DMS 273 (cell line): ENCODE measurements around the gene EFNA5.

ENCODE experiments used
- DNase-seq: peaks from one replicate; lab custom pipeline; 2025; ENCODE audit not compliant: unreplicated experiment; lab: John Stamatoyannopoulos, UW

EFNA5 gene

DNA sequence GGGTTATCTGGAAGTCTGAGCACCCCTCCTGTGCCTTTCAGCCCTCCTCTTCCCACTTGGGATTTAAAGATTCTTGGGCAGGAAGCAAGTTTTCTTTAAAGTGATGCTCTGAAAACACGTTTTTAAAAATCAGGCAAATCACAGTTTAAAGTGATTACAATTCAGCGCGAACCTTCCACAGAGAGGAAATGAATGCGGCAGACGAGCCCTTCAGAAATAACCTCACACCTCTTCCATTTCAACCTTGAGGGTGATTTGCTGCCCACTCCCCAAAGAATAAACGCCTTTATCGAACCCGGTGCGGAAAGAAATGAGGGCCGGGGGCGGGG, 2.3 kb upstream of the EFNA5 start:
- DNase-seq, result no peak

DNA sequence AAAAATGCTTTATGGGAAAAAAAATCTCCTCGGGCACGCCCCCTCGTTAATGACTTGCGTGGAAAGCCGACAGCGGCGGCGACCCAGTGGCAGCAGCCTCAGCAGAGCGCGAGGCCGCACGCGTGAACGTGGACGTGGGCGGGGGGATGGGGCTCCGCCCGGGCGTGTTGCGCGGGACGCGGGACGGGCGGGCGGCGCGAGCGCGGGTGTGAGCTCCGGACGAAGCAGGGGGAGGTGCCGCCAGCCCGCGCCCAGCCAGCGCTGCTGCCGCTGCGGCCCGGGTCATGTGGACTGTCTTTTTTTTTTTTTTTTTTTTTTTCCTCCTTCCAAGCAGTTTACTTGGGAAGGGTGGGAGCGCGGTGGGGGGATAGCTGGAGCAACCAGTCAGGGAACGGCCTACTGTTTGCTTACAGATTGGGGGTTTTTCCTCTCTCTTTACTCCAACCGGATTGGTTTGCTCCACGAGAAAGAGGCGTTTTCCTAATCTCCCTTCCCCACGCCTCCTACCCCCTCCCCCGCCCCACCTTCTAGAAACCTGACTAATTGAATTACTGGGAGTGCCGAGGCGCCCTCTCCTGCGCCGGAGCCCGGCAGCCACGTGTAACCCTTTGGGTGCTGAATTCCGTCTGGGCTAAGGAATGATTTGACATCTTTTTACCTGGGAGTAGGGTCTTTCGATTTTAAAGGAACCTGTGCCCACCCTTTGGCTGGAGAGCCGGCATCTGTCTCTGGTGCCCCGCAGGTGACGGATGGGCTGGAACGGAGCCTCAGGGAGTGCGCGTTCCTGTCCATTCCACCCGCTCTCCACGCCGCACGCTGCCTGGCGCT, 1.7 kb upstream of the EFNA5 start:
- peak; percentile 98 for DNase-seq

DNA sequence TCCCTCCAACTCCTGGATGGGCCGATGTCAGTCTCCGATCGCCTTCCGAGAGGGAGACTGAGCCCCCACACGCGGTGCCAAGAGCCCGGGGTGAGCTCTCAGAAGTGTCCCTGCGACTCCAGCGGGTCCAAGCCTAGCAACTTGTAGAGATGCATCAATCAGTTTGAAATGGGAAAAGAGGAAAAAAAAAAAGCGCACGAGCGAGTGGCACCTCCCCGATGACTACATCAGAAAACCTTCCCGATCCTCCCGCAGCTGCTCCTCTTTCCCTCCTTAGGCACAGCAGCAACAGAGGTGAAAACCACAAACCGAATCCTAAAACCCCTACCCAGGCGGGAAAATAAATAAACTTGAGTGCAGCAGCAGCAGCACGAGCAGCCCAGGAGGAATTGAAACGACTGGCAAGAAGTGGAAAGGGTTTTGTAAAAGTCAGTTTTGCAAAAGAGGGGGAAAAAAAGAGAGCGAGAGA, 1.0 kb upstream of the EFNA5 start:
- DNase-seq, result peak; percentile 89

DNA sequence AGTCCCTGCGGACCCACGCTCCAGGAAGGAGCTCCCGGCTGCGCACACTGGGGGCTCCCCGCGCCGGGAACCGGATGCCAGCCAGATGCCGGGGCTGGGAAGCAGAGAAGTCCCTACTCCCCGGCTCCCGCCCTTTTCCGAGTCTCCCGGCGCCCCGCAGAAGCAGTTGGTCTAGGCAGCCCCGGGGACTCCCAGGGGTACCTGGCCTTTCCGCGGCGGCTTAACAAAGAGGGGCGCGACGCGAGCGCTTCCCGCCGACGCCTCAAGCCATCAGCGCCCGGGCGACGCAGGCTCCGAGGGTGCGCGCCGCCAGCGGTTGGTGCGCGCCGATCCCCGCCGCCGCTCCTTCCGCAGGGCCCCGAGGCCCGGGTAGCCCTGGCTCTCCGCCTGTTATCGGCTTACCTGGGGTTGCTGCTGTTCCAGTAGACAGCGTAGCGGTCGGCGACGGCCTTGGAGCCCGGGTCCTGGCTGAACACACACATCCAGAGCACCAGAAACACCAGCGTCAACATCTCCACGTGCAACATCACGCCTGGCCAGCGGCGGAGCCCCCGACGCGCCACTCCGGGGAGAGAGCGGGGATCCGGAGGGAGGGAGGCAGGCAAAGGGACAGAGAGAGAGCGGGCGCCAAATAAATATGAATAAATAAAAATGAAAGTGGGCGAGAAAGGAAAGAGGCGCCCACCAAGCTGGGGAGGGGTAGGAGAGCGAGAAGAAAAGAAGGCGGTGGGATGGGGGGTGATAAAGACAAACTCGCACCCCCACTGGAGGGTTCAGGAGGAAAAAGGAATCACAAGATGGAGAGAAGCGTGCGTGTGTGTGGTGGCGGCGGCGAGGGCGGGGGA, 428 bp downstream of the EFNA5 start:
- DNase-seq, result peak; percentile 84

DNA sequence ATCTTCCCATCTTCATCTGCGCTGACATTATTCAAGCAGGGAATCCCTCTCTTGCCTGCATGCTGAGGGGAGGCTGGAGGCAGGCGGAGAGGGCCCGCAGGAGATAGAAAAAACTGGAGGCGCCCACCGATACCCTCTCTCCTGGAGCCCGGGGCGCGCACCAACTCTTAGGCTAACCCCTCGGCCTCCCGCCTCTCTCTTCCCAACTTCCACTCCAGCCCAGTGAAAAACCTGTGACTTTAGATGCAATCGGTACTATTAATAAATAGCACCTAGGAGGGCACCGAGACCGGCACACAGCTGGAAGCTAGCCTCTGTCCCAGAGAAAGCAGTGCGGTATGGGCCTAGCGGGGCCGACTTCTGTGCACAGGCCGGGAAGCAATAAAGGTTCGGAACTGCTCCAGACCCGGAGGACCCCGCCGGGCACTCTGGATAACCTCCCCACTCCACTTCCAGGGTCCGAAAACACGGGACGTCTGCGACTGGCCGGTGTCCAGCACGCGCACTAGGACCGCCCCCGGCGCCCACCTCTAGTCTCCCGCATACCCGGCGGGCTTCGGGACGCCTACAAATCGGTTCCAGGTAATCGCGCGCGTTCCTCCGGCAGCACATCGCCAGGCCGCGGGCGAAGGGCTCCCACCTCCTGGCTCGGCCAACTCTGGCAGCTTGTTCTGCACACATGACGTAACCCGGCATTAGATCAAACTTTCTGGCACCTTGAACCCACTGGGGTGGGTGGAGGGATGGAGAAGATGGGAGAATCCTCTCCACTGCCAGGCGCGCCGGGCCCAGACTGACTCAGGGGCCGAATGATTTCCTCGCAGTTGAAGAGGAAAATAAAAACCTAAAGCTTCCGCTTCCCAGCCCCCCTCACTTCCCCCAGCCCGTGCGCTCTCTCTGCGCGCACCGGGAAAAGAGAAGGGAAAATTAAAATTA, 1.4 kb downstream of the EFNA5 start:
- peak; percentile 87 for DNase-seq

DNA sequence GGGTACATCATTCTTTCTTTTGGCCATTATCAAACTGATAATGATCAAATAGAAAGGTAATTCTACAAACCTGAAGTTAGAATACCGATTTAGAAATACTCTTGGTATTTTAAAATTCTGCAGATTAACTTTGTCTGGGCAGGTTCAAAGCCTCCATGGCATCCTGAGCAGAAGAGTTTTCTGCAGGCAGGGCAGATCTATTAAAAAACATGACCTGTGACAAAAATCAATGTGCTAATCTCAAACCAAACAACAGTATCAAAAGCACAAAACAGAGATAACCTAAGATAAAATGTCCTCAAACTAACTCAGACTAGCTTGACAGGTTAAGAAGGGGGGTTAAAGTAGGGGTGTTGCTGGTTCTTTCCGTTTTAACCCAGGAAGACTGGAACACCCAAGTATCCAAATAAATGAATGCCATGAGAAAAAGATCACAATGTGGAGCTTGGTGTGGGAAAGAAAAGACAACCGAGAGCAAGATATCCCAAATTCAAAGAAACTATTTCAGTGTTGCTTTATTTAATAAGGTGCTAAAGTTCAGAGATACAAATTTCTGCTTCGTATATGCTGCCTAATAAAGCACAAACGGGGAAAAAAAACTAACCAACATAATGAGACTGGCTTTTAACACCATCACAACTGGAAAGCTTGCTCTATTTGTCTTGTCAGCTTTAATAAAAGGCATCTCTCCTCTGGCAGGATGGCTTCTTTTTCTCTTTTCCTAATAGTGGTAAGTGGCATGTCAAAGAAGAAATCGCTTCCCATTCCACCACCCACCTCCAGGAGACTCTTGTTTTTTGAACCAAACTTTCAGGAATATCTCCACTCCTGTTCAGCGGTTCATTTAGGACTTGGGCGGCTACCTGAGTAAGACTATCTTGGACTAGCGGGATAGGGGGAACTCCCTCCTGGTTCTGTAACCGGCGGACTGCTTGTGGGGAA, 2.3 kb downstream of the EFNA5 start:
- DNase-seq, result peak; percentile 73

DNA sequence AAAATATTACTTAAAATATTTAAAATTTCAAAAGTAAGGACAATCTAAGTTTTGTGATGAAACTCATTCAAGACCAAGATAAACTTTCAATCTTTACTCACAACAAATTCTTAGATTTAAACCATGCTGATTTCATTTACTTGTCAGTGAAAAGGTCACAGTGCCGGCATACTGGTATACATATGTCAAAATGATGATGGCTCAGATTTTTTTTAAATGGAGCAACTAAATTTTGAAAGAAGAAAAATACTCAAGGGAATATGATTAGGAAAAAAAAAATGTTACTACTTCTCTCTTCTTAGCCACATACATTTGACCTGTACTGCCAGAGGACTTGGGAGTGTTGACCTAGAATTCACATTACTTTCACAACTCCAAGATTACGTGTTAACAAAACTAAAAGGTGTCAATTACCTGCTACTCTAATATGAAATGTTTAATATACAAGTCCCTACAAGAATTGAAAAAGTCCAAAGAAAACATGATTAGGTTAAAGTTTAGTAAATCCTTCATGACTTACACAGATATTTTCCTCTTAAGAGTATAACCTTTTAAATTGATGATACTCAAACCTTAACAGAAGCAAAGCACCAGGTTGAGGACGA, 4.6 kb downstream of the EFNA5 start:
- DNase-seq, result no peak

DNA sequence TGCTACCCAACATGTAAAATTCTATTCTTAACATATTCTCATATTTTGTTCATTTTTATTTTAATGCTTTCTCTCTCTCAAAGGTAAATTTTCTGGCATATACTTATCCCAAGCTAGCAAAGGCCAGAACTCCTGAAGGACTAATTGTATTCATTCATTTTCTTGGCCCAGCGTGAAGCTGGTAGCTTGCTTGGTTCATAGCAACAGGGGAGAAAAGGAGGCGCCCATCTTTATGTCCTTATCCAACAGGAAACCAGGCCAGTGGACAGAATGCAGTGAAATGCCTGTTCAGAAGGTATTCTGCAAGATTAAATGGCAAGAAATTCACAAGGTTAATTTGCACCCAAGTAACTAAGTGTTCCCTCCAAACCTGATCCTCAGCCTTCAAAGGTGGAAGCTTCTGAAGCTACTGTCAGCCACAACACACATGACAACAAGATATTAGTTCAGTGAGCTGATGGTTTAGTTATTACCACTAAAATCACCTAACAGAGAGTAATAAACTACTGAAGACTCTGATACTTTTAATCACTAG, 5.6 kb downstream of the EFNA5 start:
- DNase-seq, result no peak

DNA sequence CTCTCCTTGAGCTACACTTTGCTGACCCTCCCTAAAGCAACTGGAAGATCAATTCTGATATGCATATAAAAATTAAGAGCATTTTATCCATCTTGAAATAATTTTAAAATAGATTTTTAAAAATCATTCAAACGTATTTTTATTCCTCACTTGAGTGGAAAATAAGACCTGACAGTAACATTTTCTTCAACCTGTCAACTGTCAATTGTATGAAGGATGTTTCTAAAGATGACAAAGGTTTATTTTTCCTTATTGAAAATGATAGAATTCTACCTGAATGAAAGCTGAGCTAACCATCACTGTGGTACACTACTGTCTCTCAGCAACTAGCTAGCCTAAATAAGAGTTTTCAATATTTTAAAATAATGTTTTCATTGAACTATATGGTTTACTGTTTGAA, 7.0 kb downstream of the EFNA5 start:
- DNase-seq, result no peak

DNA sequence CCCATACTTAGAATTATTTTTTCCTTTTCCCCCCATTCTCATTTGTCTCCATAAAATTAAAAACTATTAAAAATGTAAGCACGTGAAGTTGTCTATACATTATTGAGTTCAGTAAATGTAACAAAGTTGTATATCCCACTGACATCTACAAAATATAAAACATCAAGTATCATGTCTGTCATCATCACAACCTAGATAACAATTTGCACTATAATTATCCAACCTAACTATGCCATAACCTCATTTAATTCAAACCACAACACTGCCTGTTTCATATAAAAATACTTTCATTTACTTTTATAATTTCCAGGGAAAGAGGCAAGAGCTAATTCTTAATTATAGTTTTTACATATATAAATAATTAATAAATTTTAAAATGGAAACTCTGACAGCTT, 9.1 kb downstream of the EFNA5 start:
- no peak for DNase-seq

DNA sequence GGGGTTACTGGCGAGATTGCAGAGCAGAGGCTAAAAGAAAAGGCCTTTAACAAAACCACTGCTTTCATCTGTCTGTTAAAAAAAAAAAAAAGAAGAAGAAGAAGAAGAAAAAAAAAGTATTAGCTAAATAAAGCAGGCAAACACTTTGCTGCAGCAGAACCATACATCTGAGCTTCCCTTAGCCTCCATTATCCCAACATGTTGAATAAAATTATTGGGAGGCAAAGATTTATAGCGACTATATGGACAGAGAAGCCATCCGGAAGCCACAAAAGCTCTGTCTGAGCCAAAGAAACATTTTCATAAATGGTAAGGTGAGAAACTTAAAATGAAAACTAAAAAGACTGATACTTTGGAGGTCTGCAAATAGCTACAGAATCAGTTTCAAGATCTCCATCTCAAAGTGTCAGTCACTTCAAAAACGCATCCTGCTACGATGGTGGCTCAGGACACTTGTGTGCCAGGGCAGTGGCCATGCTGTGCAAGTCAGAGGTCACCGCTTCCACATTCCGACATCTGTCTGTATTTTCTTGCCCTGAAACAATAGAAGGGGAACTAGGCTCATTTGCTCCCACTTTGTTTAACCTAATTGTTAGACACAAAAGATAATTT, 9.6 kb downstream of the EFNA5 start:
- DNase-seq, result no peak

DNA sequence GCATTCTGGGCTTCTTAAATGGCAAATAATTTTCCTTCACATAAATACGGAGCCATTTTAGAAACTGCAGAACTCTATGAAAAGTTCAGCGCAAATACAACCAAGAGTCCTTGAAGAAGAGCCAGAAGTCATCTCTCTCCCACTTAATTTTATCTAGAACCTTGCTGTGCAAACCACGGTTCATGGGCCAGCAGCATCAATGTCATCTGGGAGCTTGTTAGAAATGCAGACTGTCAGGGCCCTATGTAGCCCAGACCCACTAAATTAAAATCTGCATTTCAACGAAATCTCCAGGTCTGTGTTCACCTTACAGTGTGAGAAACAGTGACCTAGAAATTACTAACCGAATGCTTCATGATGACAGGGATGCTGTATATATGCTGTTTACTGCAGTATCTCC, 12.2 kb downstream of the EFNA5 start:
- no peak for DNase-seq

DNA sequence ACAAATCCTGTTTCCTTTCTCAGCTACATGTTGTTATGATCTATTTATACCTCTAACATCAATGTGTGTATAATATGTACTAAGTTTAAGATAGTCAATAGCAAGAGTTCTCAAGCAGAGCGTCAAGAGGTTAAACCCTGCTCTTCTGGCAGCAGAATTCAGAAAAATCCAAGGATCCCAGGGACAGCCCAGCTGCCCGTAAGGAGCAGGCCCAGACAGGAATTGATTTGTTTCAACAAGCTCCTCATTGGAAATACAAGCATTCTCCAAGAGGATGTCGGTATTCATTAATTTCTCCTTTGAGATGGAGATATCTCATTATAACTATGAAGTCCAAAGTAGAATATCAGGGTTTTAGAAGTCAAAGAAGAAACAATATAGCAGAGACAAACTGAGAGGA, 14.9 kb downstream of the EFNA5 start:
- peak; percentile 58 for DNase-seq

DNA sequence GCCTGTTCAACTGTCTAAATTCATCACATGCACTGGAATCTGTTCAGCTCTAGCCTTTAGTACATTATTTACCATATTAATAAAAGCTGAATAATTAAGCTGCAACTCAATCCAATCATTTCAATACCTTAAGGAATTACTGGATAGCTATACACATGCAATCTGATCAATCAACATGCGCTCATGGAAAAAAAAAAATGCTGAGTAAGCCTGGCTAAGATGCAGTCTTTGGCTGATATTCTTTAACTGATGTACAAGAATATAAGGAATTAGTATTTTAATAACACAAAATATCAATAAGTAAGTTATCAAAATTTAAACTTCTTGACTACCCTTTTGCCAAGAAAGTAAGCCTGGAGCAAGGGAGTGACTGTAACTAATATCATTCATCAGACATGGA, 15.9 kb downstream of the EFNA5 start:
- no peak for DNase-seq

DNA sequence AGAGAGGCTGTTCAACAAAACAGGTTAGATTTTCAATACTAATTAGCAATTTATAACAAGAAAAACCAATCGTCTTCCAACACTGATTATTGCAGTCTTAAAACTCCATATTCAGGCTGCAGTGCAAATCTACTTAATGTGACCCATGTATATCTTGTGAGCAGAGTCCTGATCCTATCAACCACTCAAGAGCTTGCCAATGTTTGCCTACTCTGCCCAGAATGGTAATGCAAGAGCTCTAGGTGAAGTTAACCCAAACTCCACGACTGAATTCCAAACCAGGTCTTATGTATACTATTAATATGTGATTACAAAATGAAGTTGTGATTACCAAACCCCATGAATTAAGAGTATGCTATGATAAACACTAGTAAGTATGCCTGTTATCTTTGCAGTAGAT, 17.1 kb downstream of the EFNA5 start:
- DNase-seq, result no peak

DNA sequence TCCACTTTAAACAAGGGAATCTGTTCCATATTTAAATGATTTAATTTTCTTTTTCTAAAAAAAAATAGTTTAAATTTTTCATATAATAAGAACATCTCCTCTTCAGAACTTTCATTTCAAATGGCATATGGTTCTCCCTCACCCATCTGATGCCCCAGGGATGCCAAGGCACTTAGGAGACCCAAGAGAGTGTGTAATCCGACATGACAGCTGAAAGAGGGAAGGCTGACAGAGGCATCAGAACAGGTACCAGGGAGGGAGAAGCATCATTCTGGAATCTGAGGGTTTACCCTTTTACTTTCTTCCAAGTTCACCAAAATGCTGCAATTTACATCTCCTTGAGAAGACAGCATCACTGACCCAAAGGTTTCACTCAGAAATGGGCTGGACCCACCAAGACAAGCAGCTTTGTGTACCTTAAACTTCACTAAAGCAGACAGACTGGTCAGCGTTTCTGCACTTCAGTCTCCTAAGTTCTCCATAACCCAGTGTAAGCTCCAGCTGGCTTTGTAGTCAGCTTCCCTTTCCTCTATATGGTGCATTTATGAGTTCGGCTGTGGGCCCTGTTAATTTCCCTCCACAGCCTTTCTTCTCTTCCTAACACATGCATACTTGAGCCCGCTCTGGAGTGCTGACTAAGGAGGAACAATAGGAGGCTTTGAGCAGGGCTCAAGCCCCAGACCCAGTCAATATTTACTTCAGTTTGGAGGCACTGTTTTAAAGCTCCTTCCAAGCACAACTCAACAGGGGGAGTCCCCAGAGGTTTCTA, 17.7 kb downstream of the EFNA5 start:
- DNase-seq, result peak; percentile 49

DNA sequence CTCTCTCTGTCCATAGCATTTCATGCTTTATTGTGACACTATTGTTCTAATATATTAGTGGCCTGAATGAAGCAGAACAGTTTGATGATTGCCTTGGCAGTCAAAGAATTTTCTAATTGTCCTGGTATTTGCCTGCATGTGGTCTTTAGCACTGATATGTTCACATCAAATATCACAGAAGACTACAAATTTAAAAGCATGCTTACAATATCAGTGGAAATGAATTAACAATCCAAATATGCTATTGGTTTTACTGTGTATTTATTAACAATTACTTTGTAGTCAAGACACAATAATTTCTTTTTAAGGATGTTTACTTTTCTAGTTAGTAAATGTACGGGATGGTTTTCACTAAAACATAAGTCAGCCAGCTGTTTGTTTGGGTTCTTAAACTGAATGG, 18.3 kb downstream of the EFNA5 start:
- no peak for DNase-seq

DNA sequence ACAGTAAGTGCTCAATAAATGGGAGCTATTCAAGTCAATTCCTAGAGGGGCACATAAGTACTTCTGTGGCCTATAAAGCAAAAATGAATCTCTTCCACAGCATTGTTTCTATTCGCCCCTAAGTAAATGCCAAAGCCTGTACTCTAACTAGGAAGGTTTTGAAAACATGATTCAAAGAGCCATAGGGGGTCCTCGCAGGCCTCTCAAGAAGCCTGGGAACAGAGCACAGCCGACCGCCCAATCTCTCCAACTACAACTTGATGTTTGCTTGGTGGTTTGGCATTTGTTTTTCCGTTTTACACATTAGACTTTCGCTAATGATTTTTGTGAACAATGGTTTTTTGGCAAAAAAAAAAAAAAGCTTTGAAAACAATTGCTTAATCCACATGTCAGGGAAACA, 19.4 kb downstream of the EFNA5 start:
- DNase-seq, result no peak
